HG03159 (cell line): ENCODE results near the gene TRAIP.
"Not testable (repeated sequence)": the region's sequence is repeated elsewhere in the genome, so short reads cannot be mapped to it uniquely, and the experiment has no call there.

ENCODE experiments used
- ATAC-seq: cut with Tn5 transposase; IDR thresholded peaks from one replicate; pipeline ENCODE4 v1.9.1; 2021; ENCODE audit warnings: mild to moderate bottlenecking, moderate library complexity; ENCODE audit not compliant: unreplicated experiment

The TRAIP gene

GRCh38 chr3:49856181-49857005 is at the start of gene TRAIP:
Gene TRAIP, minus strand, starts transcription at chr3:49856564. Its CDS starts 111 bp downstream, at chr3:49856453.
- ATAC-seq = peak; percentile 90

- ATAC-seq = not testable (repeated sequence)
Measured at GRCh38 chr3:49904448-49904847, 48.1 kb upstream of the TRAIP start.

- ATAC-seq = peak; percentile 74
Measured at GRCh38 chr3:49903451-49904424, 47.4 kb upstream of the TRAIP start, which contains the start of gene MST1R. Gene MST1R, minus strand, starts transcription at chr3:49903873. Its CDS starts 264 bp downstream, at chr3:49903609.

GRCh38 chr3:49902511-49903345 is 46.4 kb upstream of the TRAIP start:
- no peak for ATAC-seq

DNA sequence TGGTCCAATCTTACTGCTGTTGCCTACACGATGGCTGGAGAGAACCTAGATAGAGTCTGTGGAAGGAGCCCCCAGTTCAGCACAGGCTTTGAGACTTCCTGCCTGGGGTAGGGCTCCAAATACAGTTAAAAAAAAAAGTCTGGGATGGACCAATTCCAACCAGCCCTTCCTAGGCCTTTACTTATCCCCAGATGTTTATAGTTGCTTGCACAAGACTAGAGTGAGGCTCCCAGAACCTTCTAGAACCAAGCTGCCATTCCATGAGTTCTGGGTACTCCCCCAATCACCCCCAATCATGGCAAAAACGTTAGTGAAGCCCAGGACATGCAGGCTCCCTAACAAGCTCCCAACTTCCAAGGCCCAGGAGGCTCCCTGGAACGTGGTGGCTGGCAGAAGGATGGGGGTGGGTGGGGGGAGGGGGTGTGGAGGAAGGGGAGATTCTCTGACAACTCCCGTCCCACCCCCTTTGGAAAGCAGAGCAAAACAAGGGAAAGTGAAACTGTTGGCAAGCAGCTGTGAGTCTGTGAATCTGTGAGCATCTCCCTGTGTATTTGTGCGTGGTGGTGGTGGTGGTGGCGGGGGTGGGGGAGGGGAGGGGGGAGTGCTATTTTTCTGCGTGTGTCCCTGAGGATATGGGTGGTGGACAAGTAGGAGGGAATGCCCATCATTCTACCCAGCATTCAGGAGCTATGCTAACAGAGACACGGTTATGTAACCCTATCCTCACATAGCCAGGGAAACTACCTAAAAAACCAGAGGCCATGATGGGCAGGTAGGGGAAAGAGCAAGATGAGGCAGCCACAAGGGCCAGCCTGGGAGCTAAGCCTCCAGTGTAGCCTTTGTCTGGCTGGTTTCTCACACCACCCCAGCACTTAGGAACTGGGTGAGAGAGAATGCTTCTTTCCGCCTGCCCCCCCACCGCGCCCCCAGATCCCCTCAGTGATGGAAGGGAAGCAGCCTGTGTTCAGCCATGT is 45.3 kb upstream of the TRAIP start:
- ATAC-seq = no peak

DNA sequence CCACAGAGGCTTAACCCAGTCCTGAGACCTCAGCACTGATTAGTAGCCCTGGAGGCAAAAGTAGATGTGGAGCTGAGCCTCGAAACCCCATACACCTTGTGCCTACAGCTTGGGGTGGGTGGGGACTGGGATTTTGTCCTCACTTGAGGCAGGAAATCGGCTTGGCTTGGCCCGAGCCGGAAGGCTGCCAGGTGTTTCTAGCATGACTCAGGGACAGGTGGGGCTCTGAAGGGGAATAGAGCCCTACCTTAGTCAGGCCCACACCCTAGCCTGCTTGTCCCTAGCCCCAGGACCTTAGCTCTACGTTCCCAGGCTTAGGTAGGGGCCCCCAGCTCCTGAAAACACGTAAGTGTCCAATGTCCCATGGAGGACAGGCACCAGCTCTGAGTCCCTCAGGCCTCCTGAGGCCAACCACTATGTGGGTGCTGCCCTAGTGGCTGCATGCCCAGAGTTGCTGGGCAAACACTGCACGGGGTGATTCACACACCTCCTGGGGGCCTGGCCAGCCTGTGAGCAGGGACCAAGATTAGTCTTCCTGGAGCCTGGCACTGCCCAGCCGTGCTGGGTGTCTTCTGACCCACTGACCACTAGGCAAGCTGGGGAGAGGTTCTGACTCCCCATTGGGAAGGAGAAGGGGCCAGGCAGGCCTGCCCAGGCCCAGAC is 44.3 kb upstream of the TRAIP start:
- ATAC-seq = no peak

DNA sequence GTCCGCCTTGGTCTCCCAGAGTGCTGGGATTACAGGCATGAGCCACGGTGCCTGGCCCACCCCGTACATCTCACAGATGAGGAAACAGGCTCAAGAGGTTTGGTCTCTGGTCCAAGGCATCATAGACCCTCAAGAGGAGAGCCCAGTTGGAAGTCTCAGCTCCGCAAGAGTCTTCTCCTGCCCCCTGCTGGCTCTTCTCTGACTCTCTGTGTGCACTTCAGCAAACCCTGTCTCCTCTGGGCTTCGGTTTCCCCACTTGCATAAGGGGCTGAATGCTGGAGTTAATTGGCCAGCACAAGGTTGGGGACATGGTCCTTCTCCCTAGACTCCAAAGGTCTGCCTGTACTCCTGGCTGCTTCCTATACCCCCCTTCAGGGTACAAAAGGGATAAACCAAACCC is 43.5 kb upstream of the TRAIP start:
- ATAC-seq = no peak

GRCh38 chr3:49898991-49899390 is 42.6 kb upstream of the TRAIP start:
- no peak for ATAC-seq

DNA sequence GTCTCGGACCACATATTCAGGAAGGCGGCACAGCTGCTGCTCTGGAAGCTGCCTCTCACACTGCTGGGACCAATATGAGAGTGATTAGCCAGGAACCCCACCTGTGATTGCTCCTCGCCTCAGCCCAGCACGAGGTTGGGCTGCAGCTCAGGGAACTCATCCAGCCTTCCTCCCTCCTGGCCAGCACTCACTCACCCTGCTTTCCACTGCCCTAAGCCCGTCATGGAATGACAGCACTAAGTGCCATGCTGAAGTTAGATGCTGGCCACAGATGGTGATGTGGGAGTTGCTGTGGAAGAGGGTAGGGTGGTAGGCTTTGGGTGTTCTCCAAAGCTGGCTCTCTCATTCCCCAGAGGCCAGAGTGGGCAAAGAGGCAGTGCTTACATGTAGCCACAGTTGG is 40.0 kb upstream of the TRAIP start:
- no peak for ATAC-seq

DNA sequence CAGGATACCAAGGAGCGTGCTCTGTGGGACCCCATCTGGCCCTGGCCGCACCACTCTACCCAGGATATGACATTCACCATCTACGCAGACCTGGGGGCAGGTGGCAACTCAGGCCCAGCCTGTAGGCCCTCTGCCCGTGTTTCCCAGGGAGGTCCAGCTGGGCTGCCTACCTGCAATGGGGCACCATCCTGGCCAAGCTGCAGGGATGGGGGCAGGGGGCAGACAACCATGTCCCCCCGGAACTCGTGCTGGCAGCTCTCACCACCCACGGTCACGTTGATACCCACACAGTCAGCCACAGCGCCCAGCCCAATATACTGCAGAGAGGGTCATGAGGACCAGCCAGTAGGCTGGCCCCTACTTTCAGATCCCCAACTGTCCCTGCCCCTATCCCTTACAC is 39.4 kb upstream of the TRAIP start:
- ATAC-seq = no peak

- ATAC-seq = no peak
Measured at GRCh38 chr3:49889296-49889695, 32.9 kb upstream of the TRAIP start.

GRCh38 chr3:49886922-49887265 is 30.5 kb upstream of the TRAIP start:
- no peak for ATAC-seq

DNA sequence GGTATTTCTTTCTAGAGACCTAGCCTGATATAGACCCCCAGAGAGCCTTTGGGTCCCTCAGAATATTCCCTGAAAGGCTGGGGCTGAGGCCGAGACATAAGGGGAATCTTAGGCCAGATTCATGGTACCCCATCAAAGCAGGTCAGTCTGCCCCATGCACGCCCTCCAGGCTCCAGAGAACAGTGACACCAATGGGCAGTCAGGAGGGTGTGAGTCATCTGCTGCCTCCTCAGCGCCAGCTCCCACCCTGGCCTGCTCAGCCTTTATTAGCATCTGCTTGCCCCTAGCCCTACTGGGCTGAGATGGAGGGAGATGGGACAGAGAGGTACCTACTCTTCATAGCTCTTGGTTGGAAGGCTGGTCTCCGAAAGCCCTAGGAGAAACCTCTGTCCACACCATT is 27.6 kb upstream of the TRAIP start:
- ATAC-seq = no peak

GRCh38 chr3:49882166-49882565 is 25.8 kb upstream of the TRAIP start:
- no peak for ATAC-seq

GRCh38 chr3:49880581-49881315 is 24.4 kb upstream of the TRAIP start:
- no peak for ATAC-seq

DNA sequence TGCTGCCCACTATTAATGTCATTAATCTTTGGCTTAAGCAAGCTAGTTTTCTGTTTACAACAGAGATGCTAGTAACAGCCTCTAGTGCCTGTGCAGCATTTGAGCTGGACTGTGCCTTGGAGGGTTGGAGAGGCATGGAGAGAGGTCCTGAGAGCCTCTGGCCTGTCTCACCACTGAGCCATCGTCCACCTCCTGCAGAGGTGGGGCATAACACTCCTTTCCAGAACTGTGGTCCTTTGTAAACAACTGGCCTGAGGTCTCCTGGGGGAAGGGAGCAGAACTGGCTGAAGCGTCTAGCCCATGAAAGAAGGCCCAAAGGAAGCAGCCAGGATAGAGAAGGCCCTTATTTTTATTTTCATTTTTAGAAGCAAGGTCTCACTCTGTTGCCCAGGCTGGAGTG is 23.4 kb upstream of the TRAIP start:
- no peak for ATAC-seq

GRCh38 chr3:49878686-49879085 is 22.3 kb upstream of the TRAIP start:
- no peak for ATAC-seq

GRCh38 chr3:49877716-49878115 is 21.4 kb upstream of the TRAIP start:
- ATAC-seq = no peak
